K562 (cell line): ENCODE measurements around the gene MCFD2. TPM values are rescaled to one million over a fixed set of nuclear protein-coding genes. Genes with fewer than 3 reads are reported as not detected.

Experiments
- ASH1L ChIP-seq: fragments of 450-650 bp; IDR thresholded peaks from 2 replicates; pipeline ENCODE4 v1.6.1; 2018; ENCODE audit warnings: borderline replicate concordance, mild to moderate bottlenecking, low read depth; ENCODE audit not compliant: partially characterized antibody
- CHAMP1 ChIP-seq: fragments of 450-650 bp; IDR thresholded peaks from 2 replicates; pipeline ENCODE4 v1.6.1; 2016; ENCODE audit warnings: mild to moderate bottlenecking
- COPS2 ChIP-seq: fragments of 450-650 bp; conservative IDR thresholded peaks from 2 replicates; pipeline ENCODE4 v1.6.1; 2016; ENCODE audit warnings: mild to moderate bottlenecking, moderate library complexity
- DPF2 ChIP-seq: fragments of 450-650 bp; IDR thresholded peaks from 2 replicates; pipeline ENCODE4 v1.6.1; 2016
- EZH2 ChIP-seq: IDR thresholded peaks from 2 replicates; pipeline ENCODE4 v1.6.1; 2012; ENCODE audit warnings: low read depth, mild to moderate bottlenecking, inconsistent platforms, low read length, borderline replicate concordance
- FOXP1 ChIP-seq: sonication (generic); formaldehyde crosslinking; IDR thresholded peaks from 2 replicates; pipeline ENCODE4 v1.8.0; 2022; ENCODE audit warnings: mild to moderate bottlenecking, missing genetic modification reagents
- FOXP4 ChIP-seq: sonication (generic); formaldehyde crosslinking; IDR thresholded peaks from 2 replicates; pipeline ENCODE4 v1.8.0; 2022; ENCODE audit warnings: mild to moderate bottlenecking, missing genetic modification reagents, borderline replicate concordance
- GATA2 ChIP-seq: sonication (generic); formaldehyde crosslinking; IDR thresholded peaks from 2 replicates; pipeline ENCODE4 v1.4.0; 2020; ENCODE audit warnings: mild to moderate bottlenecking, missing genetic modification reagents
- GMEB1 ChIP-seq: fragments of 250-450 bp; sonication (Bioruptor Pico); IDR thresholded peaks from 2 replicates; pipeline ENCODE4 v1.4.0; 2020; ENCODE audit warnings: mild to moderate bottlenecking
- HDAC6 ChIP-seq: IDR thresholded peaks from 2 replicates; pipeline ENCODE4 v1.6.1; 2012; ENCODE audit warnings: low read depth, mild to moderate bottlenecking, control low read depth, inconsistent platforms, low read length, moderate library complexity
- HIVEP1 ChIP-seq: fragments of 250-450 bp; sonication (Bioruptor Pico); IDR thresholded peaks from 2 replicates; pipeline ENCODE4 v1.4.0; 2020; ENCODE audit warnings: mild to moderate bottlenecking
- JUND ChIP-seq, 2 experiments: IDR thresholded peaks; 2 replicates in 1 of 2; 3 replicates in 1 of 2; pipeline ENCODE4 v1.6.1; 2011; ENCODE audit warnings: borderline replicate concordance in 2 of 2, low read depth in 2 of 2, low read length in 2 of 2, improper control_type of control experiment in 1 of 2, missing biosample characterization in 1 of 2, missing genetic modification characterization in 1 of 2, missing genetic modification reagents in 1 of 2
- KAT2B ChIP-seq: IDR thresholded peaks from one replicate; pipeline ENCODE4 v1.6.1; 2012; ENCODE audit warnings: low read depth, mild to moderate bottlenecking, control low read depth, inconsistent platforms, low read length, moderate library complexity
- NBN ChIP-seq: fragments of 450-650 bp; IDR thresholded peaks from 2 replicates; pipeline ENCODE4 v1.6.1; 2016; ENCODE audit warnings: low read depth, mild to moderate bottlenecking
- NCOA2 ChIP-seq, 2 experiments: fragments of 450-650 bp; IDR thresholded peaks; 2 replicates each; pipeline ENCODE4 v1.6.1; 2018; ENCODE audit warnings: mild to moderate bottlenecking in 2 of 2, moderate library complexity in 1 of 2; ENCODE audit not compliant: partially characterized antibody in 2 of 2
- SMARCE1 ChIP-seq: fragments of 450-650 bp; IDR thresholded peaks from 2 replicates; pipeline ENCODE4 v1.7.1; 2016; ENCODE audit warnings: mild to moderate bottlenecking
- TGIF2 ChIP-seq: sonication (generic); formaldehyde crosslinking; IDR thresholded peaks from 2 replicates; pipeline ENCODE4 v1.8.1; 2022; ENCODE audit warnings: mild to moderate bottlenecking, missing genetic modification reagents, moderate library complexity
- THRAP3 ChIP-seq: fragments of 450-650 bp; IDR thresholded peaks from 2 replicates; pipeline ENCODE4 v1.6.1; 2016; ENCODE audit warnings: mild to moderate bottlenecking, inconsistent platforms, borderline replicate concordance
- ZNF23 ChIP-seq: fragments of 250-450 bp; sonication (Bioruptor Pico); IDR thresholded peaks from 2 replicates; pipeline ENCODE4 v1.4.0; 2020; ENCODE audit warnings: mild to moderate bottlenecking
- ZNF354B ChIP-seq: fragments of 250-450 bp; sonication (Bioruptor Pico); IDR thresholded peaks from 2 replicates; pipeline ENCODE4 v1.4.0; 2020
- ZNF696 ChIP-seq: fragments of 250-450 bp; sonication (Bioruptor Pico); conservative IDR thresholded peaks from 2 replicates; pipeline ENCODE4 v1.4.0; 2020; ENCODE audit warnings: mild to moderate bottlenecking, moderate library complexity
- ZNF717 ChIP-seq: fragments of 250-450 bp; sonication (Bioruptor Pico); IDR thresholded peaks from 2 replicates; pipeline ENCODE4 v1.5.0; 2021
- polyA plus RNA-seq, 8 experiments: library from polyadenylated mRNA; depleted of rRNA in 4 of 8; stranded (reverse) in 5 of 8; unstranded in 3 of 8; fragments of >200 nt; fragmentation: Nextera tagmentation in 2 of 8; fragmentation: Illumina TruSeq in 1 of 8; extraction: Ambion mirVana in 2 of 8; extraction: Trizol in 1 of 8; gene quantifications; 2 replicates each; pipeline versions ENCODE4 v1.2.1 to v1.2.3, GENCODE V29; 2011 to 2014; ENCODE audit warnings: inconsistent platforms in 1 of 8, missing spikeins in 1 of 8
- total RNA-seq, 7 experiments: library from RNA; depleted of rRNA in 6 of 7; stranded (reverse); fragments of >200 nt in 6 of 7; fragmentation: Illumina TruSeq in 2 of 7; extraction: Trizol in 2 of 7; gene quantifications; 2 replicates each; pipeline versions ENCODE4 v1.2.1 to v1.2.3, GENCODE V29; 2011 to 2021; ENCODE audit warnings: low replicate concordance in 1 of 7

Gene MCFD2
- total and polyA plus RNA-seq, 9 of the 15 experiments (the other 6 are each of a cell fraction or from before 2014, with no cell fraction given): 78.6 to 237 (median 123) TPM

GRCh38 chr2:46913471-46914381 is 1.9 kb downstream of the MCFD2 start (continued):
- no peak for TF ChIP-seq EZH2
- peak; percentile 85 for TF ChIP-seq JUND (IDR thresholded peaks at IDR 0.05; ENCODE audit: borderline replicate concordance, low read depth, low read length)
- peak; percentile 56; the same call in 2 of the 3 replicates for TF ChIP-seq JUND (tag; IDR thresholded peaks at IDR 0.05; ENCODE audit: borderline replicate concordance, low read depth, low read length)
- TF ChIP-seq HDAC6: no peak
- no peak for TF ChIP-seq ASH1L
- no peak for TF ChIP-seq HIVEP1
- TF ChIP-seq ZNF23 (CRISPR knock-in tag): no peak
- no peak for TF ChIP-seq ZNF717 (CRISPR knock-in tag)
- TF ChIP-seq CHAMP1: no peak; the same call in 1 of the 2 replicates
- no peak for TF ChIP-seq FOXP4
- TF ChIP-seq NBN: peak; percentile 51; the same call in 1 of the 2 replicates
- TF ChIP-seq SMARCE1: peak; percentile 64; the same call in 1 of the 2 replicates
- peak; percentile 34; the same call in 1 of the 2 replicates for TF ChIP-seq THRAP3
- TF ChIP-seq COPS2: no peak
- TF ChIP-seq FOXP1 (CRISPR knock-in tag): 0 out of 2 replicates have a peak, but pooled peaks have one; percentile 57
- TF ChIP-seq TGIF2 (CRISPR knock-in tag): no peak; the same call in 1 of the 2 replicates
- no peak for TF ChIP-seq GATA2
- no peak for TF ChIP-seq KAT2B
- no peak for TF ChIP-seq NCOA2 (IDR thresholded peaks at IDR 0.05; ENCODE audit: partially characterized antibody in 2 of 2)
- TF ChIP-seq DPF2: peak; percentile 75
- TF ChIP-seq GMEB1 (CRISPR knock-in tag): no peak
- no peak for TF ChIP-seq ZNF354B
- TF ChIP-seq ZNF696: no peak
